Brain microvascular endothelial cell (primary cell): ENCODE data around the gene TRIM7.
"Not testable (repeated sequence)": the region's sequence is repeated elsewhere in the genome, so short reads cannot be mapped to it uniquely, and the experiment has no call there.

Source experiments
- DNase-seq: peaks from one replicate; pipeline ENCODE4 v3.0.0-alpha.2; 2020
- H3K27ac ChIP-seq: fragments of 250-450 bp; sonication (Bioruptor Pico); 2 replicates; pipeline ENCODE4 v1.5.1; 2020; ENCODE audit warnings: mild to moderate bottlenecking, moderate library complexity
- H3K27me3 ChIP-seq: fragments of 250-450 bp; sonication (Bioruptor Pico); replicated peaks from 2 replicates; pipeline ENCODE4 v1.5.1; 2020; ENCODE audit warnings: mild to moderate bottlenecking
- H3K36me3 ChIP-seq: fragments of 250-450 bp; sonication (Bioruptor Pico); replicated peaks from 2 replicates; pipeline ENCODE4 v1.5.1; 2020; ENCODE audit warnings: mild to moderate bottlenecking
- H3K4me3 ChIP-seq: 2 replicates; pipeline ENCODE4 v1.5.1; 2011; ENCODE audit warnings: low read depth, mild to moderate bottlenecking, control low read depth, low read length, moderate library complexity
- CTCF ChIP-seq: IDR thresholded peaks from 2 replicates; pipeline ENCODE4 v1.5.1; 2011; ENCODE audit warnings: low read depth, mild to moderate bottlenecking, moderate library complexity, low read length, control low read depth, inconsistent platforms; ENCODE audit errors: missing control alignments
- in situ Hi-C: cut with HindIII; loops from 2 replicates; pipeline ENCODE4 v1.10.0; 2017; ENCODE audit warnings: low sequenced_read_pairs, low pct_ligation_motif_present

Gene TRIM7

DNA sequence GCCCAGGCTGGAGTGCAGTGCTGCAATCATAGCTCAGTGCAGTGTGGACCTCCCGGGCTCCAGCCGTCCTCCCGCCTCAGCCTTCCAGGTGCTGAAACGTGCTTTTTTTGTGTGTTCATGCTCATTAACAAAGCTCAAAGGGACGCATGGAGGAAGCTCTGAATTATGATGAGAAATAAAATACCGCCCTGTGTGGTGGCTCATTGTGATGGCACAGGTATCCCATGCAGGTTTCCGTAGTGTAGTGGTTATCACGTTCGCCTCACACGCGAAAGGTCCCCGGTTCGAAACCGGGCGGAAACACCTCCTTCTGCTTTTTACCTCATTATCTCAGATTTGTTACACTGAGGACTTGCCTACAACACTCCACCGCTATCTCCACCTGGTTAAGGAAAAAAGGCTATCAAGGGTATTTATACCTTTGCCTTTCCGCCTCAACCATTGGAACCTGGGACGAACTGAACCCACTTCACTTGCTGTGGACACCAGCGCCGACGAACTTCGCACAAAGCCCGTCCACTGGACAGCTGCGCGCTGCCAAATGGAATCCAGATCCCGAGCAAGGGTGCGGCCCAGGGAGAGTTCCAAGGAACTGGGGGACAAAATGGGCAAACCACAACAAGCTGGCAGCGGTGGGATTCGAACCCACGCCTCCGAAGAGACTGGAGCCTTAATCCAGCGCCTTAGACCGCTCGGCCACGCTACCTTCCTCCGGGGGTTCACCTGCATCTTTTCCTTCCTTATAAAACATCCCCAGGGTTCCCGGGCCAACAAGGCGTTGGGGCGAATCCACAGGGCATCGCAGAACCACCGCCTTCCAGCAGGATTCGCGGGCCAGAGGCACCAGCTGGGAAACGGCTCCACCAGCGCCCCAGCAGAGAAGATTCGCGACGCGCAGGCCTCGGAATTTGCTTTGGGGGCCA, 31.3 kb downstream of the TRIM7 start:
- peak; percentile 89 for DNase-seq
- peak overlapping the region; percentile 32 for H3K4me3 ChIP-seq
- H3K36me3 ChIP-seq = no peaks in the 10 kb centered on the region
- no peaks in the 10 kb centered on the region for H3K27me3 ChIP-seq
- in situ Hi-C loops = no loop called here
- TF ChIP-seq CTCF = no peak
- H3K27ac ChIP-seq = no peak overlapping the region

DNA sequence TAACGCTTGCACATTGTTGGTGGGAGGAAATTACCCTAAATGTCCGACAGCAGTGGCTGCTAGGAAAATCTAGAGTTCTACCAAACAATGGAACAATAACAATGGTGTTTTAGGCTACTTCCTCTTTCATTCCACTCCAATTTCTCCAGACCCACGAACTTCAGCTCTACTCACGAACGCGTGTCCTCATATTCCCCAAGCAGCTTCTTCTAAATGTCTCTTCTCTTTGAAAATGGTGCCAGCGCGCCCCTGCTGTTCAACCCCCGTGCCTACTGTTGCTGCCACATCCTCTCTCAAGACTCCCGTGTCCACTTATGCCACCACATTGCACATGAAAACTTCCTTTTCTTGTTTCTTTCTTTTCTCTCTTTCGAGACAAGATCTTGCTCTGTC, 32.0 kb downstream of the TRIM7 start:
- Histone ChIP-seq H3K27ac (no peak overlapping the region), H3K4me3 (peak overlapping the region; percentile 29), H3K36me3 (no peaks in the 10 kb centered on the region), H3K27me3 (no peaks in the 10 kb centered on the region)
- in situ Hi-C loops = no loop called here
- no peak for DNase-seq
- TF ChIP-seq CTCF = peak; percentile 43

DNA sequence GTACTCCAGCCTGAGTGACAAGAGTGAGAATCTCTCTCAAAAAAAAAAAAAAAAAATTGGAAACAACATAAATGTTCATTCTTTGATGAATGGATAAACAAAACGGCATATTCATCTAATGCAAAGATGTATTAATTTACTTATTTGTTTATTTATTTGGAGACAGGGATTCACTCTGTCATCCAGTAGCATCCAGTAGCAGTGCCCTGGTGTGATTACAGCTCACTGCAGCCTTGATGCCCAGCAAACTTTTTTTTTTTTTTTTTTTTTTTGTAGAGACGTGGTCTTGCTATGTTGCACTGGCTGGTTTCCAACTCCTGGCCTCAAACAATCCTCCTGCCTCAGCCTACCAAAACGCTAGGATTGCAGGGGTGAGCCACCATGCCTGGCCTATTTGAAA, 33.2 kb downstream of the TRIM7 start:
- H3K27me3 ChIP-seq = no peaks in the 10 kb centered on the region
- in situ Hi-C loops = no loop called here

GRCh38 chr5:181170996-181171395, 34.0 kb downstream of the TRIM7 start:
- DNase-seq = no peak
- in situ Hi-C loops = no loop called here
- no peak for TF ChIP-seq CTCF
- no peak overlapping the region for H3K27ac ChIP-seq
- H3K4me3 ChIP-seq = no peak overlapping the region
- H3K36me3 ChIP-seq = no peaks in the 10 kb centered on the region
- no peaks in the 10 kb centered on the region for H3K27me3 ChIP-seq

More for the DNA sequence above, 33.2 kb downstream of the TRIM7 start:
- DNase-seq = no peak
- TF ChIP-seq CTCF = no peak
- Histone ChIP-seq H3K36me3 (no peaks in the 10 kb centered on the region), H3K4me3 (no peak overlapping the region), H3K27ac (no peak overlapping the region)

- no peak for DNase-seq
- no peaks in the 10 kb centered on the region for H3K36me3 ChIP-seq
- no peak for TF ChIP-seq CTCF
- in situ Hi-C loops = no loop called here
- H3K27me3 ChIP-seq = no peaks in the 10 kb centered on the region
- peak overlapping the region; percentile 46 for H3K4me3 ChIP-seq
- no peak overlapping the region for H3K27ac ChIP-seq
These were observed 34.7 kb downstream of the TRIM7 start for GRCh38 chr5:181170237-181170825.

DNA sequence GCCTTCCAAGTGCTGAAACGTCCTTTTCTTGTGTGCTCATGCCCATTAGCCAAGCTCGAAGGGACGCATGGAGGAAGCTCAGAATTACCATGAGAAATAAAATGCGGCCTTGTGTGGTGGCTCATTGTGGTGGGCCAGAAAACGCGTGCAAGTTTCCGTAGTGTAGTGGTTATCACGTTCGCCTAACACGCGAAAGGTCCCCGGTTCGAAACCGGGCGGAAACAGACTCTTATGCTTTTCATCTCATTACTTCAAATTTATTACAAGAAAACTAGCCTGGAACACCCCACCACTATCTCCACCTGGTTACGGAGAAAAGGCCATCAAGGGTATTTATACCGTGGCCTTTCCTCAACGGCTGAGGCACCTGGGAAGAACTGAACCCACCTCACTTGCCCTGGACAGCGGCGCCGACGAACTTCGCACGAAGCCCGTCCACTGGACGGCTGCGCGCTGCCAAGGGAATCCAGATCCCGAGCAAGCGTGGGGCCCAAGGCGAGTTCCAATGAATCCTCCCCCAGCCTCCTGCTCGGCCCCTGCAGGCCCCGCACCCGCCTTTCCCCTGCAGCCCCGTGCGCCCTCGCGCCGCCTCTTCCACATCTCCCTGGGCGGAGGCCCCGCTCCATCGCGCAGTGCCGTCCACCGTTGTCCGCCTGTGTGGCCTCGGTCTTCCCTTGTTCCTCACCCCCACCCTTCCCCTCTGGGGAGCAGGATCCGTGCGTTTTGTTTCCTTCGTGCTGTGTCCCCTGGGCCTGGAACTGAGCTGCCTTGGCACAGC, 35.3 kb downstream of the TRIM7 start:
- in situ Hi-C loops, H3K27me3 ChIP-seq, H3K27ac ChIP-seq, H3K36me3 ChIP-seq: not testable (repeated sequence)
- DNase-seq = peak; percentile 96
- H3K4me3 ChIP-seq = peak overlapping the region; percentile 46
